ENCODE measurements around the gene ARFGEF2.

GRCh38 chr20:48958743-48959142 is 37.2 kb downstream of the ARFGEF2 start:
- TF ChIP-seq, protein P1, sequence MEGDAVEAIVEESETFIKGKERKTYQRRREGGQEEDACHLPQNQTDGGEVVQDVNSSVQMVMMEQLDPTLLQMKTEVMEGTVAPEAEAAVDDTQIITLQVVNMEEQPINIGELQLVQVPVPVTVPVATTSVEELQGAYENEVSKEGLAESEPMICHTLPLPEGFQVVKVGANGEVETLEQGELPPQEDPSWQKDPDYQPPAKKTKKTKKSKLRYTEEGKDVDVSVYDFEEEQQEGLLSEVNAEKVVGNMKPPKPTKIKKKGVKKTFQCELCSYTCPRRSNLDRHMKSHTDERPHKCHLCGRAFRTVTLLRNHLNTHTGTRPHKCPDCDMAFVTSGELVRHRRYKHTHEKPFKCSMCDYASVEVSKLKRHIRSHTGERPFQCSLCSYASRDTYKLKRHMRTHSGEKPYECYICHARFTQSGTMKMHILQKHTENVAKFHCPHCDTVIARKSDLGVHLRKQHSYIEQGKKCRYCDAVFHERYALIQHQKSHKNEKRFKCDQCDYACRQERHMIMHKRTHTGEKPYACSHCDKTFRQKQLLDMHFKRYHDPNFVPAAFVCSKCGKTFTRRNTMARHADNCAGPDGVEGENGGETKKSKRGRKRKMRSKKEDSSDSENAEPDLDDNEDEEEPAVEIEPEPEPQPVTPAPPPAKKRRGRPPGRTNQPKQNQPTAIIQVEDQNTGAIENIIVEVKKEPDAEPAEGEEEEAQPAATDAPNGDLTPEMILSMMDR (IDR thresholded peaks at IDR 0.05; ENCODE audit: low read depth, low read length) = no peak
- TF ChIP-seq EZH2phosphoT487 (IDR thresholded peaks at IDR 0.05; ENCODE audit: low read depth) = no peak
